Chondrocyte (in vitro differentiated cells): ENCODE measurements around the gene TADA2A. TPM values are rescaled to one million over a fixed set of nuclear protein-coding genes. Genes with fewer than 3 reads are reported as not detected.

Experiments
- DNase-seq: peaks from one replicate; pipeline ENCODE4 v3.0.0; 2021; ENCODE audit warnings: mixed read lengths, low spot score
- H3K27ac Mint-ChIP-seq: one replicate; pipeline ENCODE4 v1.8.0; 2021; ENCODE audit warnings: mild to moderate bottlenecking, moderate library complexity, mixed read lengths; ENCODE audit not compliant: unreplicated experiment
- H3K27me3 Mint-ChIP-seq: 2 replicates; pipeline ENCODE4 v1.8.0; 2021; ENCODE audit warnings: low read depth, mixed read lengths
- H3K36me3 Mint-ChIP-seq: 2 replicates; pipeline ENCODE4 v1.8.0; 2021; ENCODE audit warnings: low read depth, mixed read lengths
- H3K4me1 Mint-ChIP-seq: 2 replicates; pipeline ENCODE4 v1.8.0; 2021; ENCODE audit warnings: low read depth, mild to moderate bottlenecking, mixed read lengths
- H3K4me3 Mint-ChIP-seq: one replicate; pipeline ENCODE4 v1.8.0; 2021; ENCODE audit warnings: mild to moderate bottlenecking, moderate library complexity, mixed read lengths; ENCODE audit not compliant: unreplicated experiment
- H3K9me3 Mint-ChIP-seq: 2 replicates; pipeline ENCODE4 v1.8.0; 2021; ENCODE audit warnings: low read depth, mixed read lengths
- CTCF ChIP-seq: fragments of 200-600 bp; sonication (generic); IDR thresholded peaks from 2 replicates; pipeline ENCODE4 v1.5.0; 2021; ENCODE audit warnings: antibody characterized with exemption, mild to moderate bottlenecking, moderate library complexity
- long read RNA-seq: library from polyadenylated mRNA; stranded (forward); transcript quantifications from one replicate; pipeline ENCODE4 v2.0.0, GENCODE V29; 2021
- total RNA-seq: library from RNA; stranded (reverse); gene quantifications from 3 replicates; pipeline ENCODE4 v1.2.1, GENCODE V29; 2021

The TADA2A gene, protein sequence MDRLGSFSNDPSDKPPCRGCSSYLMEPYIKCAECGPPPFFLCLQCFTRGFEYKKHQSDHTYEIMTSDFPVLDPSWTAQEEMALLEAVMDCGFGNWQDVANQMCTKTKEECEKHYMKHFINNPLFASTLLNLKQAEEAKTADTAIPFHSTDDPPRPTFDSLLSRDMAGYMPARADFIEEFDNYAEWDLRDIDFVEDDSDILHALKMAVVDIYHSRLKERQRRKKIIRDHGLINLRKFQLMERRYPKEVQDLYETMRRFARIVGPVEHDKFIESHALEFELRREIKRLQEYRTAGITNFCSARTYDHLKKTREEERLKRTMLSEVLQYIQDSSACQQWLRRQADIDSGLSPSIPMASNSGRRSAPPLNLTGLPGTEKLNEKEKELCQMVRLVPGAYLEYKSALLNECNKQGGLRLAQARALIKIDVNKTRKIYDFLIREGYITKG
- total RNA-seq = 15.1 to 17.0 TPM (median 16.9 TPM) in 3 replicates
- long read RNA-seq, partial matches to known transcripts = 1 of 3 reads
- long read RNA-seq, other reads (novel, unspliced or antisense) = 1 of 3 reads

- peaks cover 43% of the 10 kb centered on the region for H3K4me1 Mint-ChIP-seq
- H3K9me3 Mint-ChIP-seq = no peaks in the 10 kb centered on the region
- DNase-seq = no peak
- H3K4me3 Mint-ChIP-seq = peak within 1 kb of the TSS; percentile 99
- no peak for TF ChIP-seq CTCF
- peak within 1 kb of the TSS; percentile 95 for H3K27ac Mint-ChIP-seq
- H3K36me3 Mint-ChIP-seq = peaks cover 7% of the 10 kb centered on the region
- H3K27me3 Mint-ChIP-seq = no peaks in the 10 kb centered on the region
Measured at GRCh38 chr17:37406635-37407461, at the start of gene TADA2A, which contains the start of gene ACACA. TSS of gene TADA2A (plus strand) at chr17:37406886. CDS start at chr17:37411366, 4,480 bp downstream. TSS of gene ACACA (minus strand) at chr17:37406836. CDS start at chr17:37406299, 537 bp downstream.

DNA sequence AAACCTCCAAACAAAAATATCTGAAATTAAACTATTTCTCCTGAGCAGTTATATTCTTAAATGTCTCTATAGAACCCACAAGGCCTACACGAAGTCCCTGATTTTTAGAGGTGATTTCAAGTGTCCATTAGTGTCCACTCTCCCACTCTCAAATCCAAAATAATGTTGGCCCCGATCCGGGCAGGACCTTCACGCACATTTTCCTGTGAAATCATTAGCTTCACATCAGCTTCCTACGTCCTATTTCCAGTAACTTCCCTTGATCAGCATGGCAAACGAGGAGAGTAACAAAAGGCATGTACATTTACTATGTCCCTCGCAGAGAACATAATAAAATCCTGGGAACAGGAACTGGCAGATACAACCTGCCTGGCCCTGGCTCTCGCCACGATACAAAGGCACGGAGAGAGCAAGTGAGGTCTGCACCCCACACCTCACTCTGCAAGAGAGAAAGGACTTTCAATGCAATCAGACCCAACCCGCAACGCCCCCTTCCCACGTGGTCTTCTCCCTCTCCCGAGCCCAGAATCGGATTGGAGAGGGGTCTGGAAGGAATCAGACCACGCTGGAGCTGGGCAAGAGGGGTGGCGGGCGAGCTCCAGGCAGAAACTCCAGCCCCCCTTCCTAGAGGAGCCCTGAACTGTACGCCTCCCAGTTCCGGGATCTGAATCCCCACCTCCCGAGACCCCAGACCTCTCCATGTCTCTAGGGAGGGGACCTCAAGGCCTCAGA is 48.4 kb upstream of the TADA2A start:
- peak overlapping the region; percentile 84 for H3K4me3 Mint-ChIP-seq
- DNase-seq = no peak
- no peaks in the 10 kb centered on the region for H3K27me3 Mint-ChIP-seq
- peaks cover 2% of the 10 kb centered on the region for H3K36me3 Mint-ChIP-seq
- H3K27ac Mint-ChIP-seq = peak overlapping the region; percentile 52
- no peaks in the 10 kb centered on the region for H3K9me3 Mint-ChIP-seq
- no peak for TF ChIP-seq CTCF
- H3K4me1 Mint-ChIP-seq = peaks cover 31% of the 10 kb centered on the region

DNA sequence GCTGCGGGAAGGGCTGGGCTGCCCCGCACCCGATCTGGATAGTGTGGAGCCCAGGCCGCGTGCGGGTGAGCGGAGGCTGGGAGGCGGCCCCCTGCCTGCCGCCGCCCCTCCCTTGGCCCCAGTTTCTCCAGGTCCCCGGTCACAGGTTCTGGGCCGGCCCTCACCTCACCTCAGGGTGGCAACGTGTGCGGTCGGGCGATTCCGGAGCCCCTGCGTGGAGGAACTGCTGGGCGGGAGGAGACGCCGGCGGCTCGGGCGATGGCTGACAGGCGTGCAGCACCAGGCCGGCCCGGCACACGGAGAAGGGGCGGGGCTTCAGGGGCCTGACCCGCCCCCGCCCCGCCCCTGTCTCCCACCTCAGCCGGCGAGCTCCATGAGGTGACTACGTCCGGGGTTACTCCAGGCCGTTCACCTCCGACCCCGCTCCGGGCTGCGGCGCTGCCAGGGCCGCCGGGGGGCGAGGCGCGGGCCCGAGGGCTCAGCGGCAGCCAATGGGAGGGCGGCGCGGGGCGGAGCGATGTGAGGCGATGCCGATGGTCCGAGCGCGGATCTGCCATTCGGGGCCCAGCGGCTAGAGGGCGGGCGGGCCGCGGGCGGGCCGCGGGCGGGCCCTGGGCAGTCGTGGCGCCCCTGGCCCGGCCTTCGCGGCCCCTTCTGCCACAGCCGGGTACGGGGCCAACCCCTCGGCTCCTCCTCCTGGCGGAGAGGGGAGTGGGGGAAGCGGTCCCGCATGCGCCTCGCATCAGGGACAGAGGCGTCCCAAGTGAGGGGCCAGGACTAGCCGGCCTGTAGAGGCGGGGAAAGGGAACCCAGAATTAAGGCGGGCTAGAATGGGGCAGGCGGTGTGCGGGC is 47.6 kb upstream of the TADA2A start:
- no peaks in the 10 kb centered on the region for H3K9me3 Mint-ChIP-seq
- peak overlapping the region; percentile 84 for H3K4me3 Mint-ChIP-seq
- no peaks in the 10 kb centered on the region for H3K27me3 Mint-ChIP-seq
- peaks cover 31% of the 10 kb centered on the region for H3K4me1 Mint-ChIP-seq
- peak; percentile 97 for DNase-seq
- peak; percentile 73 for TF ChIP-seq CTCF
- peak overlapping the region; percentile 77 for H3K27ac Mint-ChIP-seq
- no peaks in the 10 kb centered on the region for H3K36me3 Mint-ChIP-seq

DNA sequence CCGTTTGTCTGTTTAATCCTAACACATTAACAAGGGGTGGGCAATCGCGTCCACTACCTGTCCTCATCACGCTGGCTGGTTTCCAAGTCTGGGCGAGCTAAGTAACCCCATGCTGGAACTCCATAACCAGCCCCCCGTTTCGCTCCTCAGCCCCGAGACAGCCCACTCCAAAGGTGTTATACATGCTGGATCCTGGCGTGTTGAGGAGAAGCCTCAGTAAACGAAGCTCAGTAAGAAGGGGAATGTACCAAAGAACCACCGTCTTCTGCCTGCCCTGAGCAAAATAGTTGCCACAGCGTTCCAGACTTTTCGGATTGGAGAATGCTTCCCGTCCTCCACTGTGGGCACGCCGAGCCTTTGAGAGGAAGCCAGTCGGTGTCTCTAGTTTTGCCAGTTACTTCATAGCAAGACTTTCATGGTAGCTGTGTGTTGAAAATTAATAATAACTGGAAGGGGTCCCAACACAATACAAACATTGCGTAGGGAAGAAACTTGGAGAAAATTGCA is 47.0 kb upstream of the TADA2A start:
- Mint-ChIP-seq H3K27ac (peak overlapping the region; percentile 77), H3K36me3 (peaks cover under 1% of the 10 kb centered on the region), H3K27me3 (no peaks in the 10 kb centered on the region), H3K9me3 (no peaks in the 10 kb centered on the region), H3K4me3 (peak overlapping the region; percentile 60), H3K4me1 (peaks cover 29% of the 10 kb centered on the region)
- DNase-seq = no peak
- TF ChIP-seq CTCF = no peak
